NCI-H2227 treated with DMSO at 0.1 percent for 48 hours (cell line): ENCODE results near the gene MEGF11.
"Not testable (repeated sequence)": the region's sequence is repeated elsewhere in the genome, so short reads cannot be mapped to it uniquely, and the experiment has no call there.

Experiments used
- DNase-seq: peaks from one replicate; lab custom pipeline; 2025; lab: John Stamatoyannopoulos, UW

MEGF11 gene

DNA sequence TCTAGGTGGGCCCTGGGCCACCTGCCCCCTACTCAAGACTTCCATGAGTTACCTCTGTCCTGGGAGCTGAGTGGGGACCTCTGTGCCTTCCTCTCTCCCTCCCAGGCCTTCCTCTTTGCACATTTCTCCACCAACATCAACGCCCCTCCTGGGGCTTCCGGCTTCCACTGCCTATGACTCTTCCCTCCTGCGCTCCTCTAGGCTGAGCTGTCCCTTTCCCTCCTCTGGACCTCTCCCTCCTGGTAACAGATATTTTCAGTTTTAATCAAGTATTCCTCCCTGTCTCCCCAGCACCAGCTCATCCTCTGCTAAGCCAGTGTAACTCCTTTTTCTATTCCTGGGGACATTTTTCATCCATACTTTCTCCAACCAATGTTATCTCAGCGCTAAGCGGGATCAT lies 223.9 kb downstream of the MEGF11 start:
- no peak for DNase-seq

DNA sequence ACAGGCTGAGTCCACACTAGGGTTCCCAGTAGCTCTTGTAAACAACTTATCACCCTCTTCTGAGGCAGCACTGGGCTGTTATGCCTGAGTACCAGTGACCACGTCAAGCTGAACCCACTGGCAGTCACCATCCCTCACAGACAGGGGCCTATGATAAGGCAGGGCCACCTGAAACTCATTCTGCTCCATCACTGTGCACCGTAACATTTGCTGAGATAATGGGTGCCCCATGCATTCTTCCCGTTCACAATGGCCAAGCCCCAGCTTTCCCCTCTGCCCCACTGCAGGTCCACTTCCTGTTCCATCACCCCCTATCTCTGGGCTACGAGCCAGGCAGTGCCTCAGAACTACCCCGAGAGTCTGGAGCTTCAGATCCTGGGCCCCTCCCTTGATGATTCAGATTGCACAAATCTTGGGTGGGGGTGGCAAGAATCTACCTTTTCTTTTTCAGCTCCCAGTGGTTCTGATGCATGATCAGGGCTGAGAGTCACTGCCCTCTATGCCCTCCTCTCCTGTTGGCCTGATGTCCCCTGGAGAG lies 226.2 kb downstream of the MEGF11 start:
- DNase-seq, result no peak

DNA sequence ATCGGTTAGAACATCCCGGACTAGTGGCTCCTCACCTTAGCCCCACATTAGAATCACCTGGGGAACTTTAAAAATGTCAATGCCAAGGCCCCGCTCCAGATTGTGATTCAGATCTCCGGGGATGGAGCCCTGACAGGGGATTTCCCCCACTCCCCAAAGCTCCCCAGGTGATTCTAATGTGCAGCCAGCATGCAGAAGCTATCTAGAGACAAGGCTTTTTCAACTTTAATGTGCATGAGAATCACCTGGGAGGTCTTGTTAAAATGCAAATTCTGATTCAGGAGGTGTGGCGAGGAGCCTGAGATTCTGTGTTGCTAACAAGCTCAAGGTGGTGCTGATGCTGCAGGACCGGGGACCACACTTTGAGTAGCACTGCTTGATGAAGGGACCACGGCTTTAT lies 227.6 kb downstream of the MEGF11 start:
- no peak for DNase-seq

DNA sequence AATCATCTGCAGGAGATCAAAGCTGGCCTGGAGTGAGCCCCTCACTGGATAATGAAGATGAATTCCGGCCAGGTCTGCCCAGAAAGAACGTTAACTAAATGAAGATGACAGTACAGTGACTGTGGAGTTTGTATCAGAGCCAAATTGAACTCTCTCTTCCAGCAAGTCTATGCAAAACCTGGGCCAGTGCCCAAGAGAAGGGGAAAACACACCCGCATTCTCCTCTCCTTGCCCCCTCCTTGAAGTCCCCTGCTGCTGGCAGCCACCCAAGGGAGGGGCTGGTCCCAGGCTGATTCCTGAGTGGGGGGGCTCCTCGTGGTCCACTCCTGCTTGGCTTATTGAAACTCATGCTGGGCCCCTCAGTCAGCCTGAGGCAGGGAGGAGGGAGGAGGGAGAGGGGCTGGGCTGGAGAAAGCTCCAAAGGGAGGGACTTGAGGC lies 228.5 kb downstream of the MEGF11 start:
- no peak for DNase-seq

DNA sequence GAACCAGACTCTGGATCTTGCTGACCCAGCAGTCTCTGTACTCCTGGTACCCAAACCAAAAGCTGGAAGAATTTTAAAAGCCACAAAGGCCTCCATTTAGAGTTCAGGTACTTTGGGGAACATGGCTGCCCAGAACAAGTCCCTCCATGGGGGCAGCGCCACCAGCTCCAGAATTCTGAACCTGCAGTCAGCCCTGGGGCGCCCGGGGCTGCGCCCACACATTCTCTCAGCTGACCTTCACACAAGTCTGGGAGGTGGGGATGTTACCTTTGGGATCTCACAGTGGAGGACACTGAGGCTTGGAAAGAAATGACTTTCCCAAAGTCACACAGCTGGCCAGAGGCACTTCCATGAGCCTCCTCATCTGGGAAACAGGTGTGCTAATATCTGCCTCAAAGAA lies 229.4 kb downstream of the MEGF11 start:
- DNase-seq, result no peak

DNA sequence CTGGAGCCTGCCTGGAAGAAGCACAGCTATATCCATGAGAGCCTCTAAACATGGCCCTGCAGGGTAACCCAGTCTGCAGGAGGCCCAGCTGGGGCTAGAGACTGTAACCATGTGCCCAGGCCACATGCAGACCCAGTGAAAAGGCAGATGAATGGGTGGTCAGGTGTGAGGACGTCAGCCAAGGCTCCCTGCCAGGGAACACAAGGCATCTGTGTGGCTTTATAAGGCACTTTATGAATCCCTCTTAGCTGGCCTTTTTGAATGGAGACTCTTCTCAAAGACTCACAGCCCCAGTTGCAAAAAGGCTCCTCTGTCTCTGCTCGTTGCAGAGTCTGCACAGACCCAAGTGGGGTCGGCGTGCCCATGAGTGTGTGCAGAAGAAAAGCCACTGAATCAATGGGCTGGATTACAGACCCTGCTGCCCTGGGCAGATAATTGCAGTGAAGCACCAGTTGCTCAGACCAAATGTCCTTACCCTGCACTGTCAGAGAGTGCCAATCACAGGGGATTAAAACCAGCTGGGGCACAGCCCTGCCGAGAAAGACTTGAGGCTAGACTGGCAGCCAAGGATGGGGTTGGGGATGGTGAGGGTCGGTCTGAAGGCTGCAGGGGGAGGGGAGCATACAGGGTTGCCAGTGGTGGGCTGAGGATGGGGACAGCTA lies 230.1 kb downstream of the MEGF11 start:
- peak; percentile 24 for DNase-seq

DNA sequence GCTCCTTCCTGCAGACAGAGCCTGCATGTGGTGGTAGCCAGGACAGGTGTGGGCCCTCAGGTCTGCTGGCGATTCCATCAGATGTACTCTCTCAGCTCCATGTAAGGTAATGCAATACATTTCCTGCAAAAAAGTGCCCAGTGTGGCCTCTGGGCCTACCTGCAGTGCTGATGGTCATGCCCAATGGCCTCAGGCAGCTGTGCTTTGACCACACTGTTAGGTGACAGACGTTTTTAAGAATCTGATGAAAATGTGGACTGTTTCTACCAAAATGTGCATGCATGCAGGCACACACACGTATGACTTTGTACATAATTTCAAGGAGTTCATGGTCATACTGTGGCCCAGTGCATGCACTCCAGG lies 231.4 kb downstream of the MEGF11 start:
- no peak for DNase-seq

DNA sequence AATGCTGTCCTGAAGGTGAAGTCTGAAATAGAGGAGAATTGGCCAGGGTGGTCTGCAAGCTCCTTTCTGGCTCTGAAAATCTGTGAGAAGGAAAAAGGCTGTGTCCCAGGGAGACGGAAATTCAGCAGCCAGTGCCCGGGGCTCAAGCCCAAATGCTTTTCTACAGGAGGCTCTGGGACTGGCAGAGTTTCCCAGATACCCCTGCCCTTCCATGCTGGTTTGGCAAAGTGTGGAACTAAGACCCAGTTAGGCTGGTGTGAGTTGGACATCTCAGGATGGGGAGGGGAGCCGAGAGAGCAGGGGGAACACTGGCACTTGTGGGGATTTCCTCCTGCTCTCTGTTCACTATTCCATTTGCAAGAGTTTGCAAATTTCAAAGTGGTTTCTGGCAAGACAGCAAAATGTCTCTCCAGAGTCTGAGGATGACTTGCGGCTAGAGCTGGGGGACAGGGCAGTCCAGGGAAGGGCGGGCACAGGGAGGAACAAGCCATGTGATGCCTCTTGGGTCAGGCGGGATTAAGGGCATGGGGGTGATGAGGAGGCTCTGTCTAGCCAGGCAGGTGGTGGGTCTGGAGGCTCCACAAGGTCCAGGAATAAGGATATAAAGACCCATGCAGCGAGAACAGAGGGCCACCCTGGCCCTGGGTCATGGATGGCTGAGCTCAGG lies 231.9 kb downstream of the MEGF11 start:
- no peak for DNase-seq

DNA sequence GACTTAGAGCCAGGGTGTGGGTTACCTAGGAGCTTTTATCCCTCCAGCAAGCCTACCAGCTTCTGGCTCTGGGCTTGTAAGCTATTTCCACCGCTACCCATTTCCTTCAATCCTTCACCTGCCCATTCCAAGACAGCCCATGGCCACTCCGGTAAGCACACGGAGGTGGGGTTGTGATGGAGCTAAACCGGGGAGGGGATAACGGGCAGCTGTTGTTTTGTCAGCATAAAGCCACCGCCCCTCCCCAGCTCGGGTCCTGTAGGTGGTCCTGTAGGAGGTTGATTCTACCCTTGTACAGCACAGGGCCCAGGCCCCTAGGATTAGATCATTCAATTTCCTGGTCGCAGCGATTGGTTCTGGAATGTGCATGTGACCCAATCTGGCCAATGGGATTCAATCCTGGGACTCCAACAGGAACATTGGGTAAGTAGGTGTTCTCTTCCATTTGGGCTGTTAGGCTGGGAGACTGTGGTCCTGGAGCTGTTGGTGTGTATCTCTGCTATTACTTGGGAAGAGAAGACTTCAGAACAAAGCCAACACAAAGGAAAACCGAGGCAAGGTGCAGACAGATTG lies 233.6 kb downstream of the MEGF11 start:
- DNase-seq, result no peak

DNA sequence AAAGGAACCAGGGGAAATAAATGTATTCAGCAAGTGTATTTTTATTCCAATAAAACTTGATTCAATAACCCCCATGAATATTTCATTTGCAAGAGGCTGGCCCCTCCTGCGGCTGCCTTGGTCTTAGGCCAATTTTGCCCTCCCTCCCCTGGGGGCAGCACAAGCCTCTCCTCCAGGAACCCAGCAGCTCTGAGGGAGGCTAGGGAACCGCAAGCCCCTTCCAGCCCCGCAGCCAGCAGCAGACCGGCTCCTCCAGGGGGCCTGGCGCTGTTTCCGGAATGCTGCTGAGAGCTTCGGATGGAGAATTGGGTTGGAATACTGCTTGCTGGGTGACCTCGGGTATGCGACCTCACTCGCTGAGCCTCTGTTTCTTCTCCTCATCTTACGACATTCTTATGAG lies 234.2 kb downstream of the MEGF11 start:
- no peak for DNase-seq

DNA sequence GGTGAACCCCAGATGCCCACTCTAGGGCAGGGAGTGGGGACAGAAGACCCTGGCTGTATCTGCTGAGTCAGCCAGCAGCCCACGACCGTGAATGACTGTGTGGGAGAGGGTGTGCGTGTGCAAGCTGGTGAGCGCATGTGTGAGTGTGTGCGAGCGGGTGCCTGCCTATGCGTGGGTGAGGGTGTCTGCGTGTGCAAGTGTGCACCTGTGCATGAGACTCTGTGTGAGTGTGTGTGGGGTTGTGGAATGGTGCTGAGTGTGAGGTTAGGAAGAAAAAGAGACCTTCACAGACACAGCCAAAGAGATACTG lies 235.1 kb downstream of the MEGF11 start:
- DNase-seq, result no peak

DNA sequence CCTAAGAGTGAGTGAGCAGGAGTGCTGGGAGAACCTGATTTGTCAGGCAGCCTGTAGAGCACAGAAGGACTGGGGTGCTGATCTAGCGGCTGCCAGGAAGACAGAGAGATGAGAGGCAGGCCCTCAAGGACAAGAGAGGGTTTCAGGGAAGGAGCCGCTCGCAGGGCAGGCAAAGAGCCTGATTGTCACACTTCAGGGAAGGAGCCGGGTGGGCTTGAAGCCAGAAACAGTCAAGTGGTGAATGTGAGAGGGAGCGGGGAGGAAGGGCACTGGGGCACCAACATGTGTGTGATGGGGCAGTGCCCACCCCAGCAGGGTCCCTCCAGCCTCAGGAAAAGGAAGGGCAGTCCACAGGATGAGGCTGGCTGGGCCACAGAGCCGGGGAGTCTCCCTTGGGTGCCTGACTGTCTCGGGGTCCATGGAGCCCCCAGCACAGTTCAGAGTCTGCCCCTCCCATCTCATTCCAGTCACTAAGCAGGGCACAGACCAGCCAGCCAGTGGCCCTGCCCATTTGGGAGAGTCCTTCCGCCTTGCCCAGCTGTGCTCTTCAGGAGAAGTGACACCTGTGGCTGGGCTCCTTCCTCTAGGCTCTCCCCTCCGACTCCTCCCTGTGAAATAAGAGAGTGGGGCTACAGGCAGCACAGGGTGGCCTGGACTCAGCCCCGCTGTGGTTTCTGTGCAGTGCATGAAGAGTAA lies 235.6 kb downstream of the MEGF11 start:
- no peak for DNase-seq

DNA sequence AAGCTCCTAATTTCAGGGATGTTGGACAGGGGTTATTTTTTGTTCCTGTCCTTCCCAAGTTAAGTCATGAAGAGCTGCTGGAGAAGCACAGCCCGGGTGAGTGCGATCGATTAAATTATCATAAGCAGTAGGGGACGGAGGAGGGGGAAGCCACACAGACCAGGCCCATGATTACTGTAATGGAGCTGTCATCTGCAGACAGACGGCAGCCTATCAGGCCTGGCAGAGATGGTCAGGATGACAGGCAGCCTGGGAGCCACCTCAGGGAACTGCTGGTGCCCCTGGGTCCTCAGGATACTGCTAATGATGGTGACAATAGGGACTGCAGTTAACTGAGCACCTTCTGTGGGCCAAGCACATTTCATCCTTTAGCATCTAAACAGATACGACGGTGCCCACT lies 236.6 kb downstream of the MEGF11 start:
- DNase-seq, result peak; percentile 68

DNA sequence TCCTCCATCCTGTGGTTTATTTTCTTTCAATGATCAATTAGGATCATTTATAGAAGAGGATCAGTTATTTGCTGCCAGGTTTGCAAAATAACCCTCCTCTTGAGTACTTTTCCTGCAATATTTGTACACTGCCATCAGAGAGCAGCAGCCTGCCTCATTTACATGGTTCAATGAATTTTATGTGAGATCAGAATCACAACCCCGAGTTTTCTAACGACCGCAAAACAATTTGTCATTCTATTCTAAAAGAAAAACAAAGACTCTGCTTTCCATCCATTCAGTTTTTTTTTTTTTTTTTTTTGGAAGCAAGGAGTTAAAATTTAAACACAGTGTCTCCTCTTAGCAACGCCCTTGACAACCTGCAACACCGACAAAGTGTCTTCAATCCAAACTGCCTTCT lies 237.4 kb downstream of the MEGF11 start:
- no peak for DNase-seq

DNA sequence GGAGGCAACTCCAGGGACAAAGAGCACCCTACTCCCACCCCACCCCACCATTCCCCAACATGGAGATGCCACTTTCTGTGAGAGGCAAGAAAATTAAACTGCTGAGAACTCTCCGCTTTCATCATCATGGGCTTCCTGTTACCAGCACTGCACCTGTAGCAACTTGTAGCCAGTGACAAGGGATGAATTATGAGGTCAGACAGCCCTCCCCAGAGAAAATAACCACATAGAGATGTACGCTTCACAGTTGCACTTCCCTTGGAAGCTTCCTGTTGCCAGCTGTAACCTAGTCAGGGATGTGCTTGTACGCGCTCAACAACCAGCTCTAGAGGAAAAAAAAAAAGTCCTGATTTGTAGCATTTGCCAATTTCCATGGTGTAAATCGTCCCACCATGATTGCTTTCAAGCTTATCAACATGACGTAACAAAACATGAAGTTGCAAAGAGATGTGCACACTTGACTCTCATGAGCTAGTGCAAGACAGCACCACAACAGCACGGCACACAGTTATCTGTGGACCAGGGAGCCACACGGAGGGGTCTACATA lies 238.8 kb downstream of the MEGF11 start:
- DNase-seq, result no peak

DNA sequence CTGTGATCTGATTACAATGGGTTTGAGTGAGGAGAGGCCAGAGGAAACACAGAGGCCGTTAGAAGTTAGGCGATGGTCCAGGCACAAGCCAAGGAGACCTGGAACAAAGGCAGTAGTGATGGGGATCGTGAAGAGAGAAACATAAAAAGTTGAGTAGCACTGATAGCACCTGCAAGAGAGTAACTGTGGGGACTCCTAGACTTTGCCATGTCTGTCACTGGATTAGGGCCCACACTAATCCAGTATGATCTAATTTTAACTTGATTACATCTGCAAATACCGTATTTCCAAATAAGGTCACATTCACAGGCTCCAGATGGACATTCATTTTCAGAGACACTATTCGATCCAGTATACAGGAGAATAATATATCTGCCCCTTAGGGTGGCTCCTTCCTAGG lies 239.5 kb downstream of the MEGF11 start:
- DNase-seq, result no peak

DNA sequence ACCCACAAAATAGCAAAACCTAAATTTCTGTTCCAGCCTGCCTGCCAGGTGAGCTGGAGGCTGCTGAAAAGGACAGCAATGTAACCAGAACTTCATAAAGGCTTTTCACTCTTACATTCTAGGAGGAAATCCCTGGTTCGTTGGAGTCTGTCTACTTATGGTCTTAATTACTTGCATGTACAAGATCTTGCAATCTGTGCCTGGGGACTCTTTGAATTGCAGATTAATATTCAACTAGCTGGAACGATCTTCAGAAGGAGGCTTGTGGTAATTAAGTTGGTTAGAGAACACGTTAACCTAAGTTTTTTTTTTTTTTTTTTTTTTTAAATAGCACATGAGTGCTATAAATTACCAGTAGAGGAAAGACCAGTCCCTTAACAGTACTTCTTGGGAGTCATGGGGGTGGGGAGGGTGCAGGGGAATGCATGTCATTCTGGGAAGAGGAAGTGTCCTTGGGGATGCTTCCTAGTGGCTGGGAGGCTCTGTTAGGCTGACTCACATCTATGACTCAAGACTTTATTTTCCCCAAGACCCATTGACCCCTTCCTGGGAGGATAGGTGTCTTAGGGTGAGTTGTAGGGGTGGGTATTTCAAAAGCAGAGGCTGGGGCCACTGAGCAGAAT lies 244.5 kb downstream of the MEGF11 start:
- no peak for DNase-seq

DNA sequence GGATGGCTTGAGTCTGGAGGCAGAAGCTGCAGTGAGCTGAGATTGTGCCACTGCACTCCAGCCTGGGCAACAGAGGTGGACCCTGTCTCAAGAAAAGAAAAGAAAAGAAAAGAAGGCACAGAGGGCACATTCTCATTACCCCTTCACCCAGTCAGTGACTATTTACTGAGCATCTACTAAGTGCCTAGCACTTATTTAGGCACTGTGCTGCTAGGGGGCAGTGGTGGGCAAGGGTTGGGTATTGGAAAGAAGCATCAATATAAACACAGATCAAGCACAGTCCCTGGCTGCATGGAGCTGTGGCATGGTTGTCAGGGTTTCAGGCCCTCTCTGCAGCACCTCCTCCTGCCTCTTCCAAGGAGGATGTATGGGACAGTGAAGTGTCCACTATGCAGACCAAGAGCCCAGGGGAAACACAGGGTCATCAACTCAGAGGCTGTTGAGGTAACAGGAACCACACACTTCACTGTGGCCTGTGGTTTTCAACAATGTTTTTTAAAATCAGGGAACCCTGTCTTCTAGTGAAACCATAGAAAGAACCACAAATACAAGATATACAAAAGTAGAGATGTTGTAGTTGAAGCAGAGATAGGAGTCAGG lies 245.8 kb downstream of the MEGF11 start:
- DNase-seq, result no peak

DNA sequence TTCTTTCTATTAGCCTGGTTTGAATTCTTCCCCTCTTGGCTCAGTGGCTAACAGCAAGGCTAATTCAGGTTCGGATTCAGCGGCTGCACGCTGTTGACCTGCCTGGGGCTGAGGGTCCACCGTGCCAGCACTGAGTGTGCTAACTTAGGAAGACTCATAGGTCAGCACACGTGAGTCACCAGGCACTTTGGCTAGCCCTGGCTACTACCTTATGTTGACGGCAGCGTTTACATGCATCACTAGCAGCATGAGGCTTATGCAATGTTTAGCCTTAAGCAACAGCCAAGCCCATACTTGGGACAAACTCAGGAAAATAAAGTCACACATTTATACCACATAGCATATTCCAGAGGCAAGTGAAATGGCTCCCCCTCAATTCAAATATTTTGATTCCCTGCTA lies 246.6 kb downstream of the MEGF11 start:
- no peak for DNase-seq

DNA sequence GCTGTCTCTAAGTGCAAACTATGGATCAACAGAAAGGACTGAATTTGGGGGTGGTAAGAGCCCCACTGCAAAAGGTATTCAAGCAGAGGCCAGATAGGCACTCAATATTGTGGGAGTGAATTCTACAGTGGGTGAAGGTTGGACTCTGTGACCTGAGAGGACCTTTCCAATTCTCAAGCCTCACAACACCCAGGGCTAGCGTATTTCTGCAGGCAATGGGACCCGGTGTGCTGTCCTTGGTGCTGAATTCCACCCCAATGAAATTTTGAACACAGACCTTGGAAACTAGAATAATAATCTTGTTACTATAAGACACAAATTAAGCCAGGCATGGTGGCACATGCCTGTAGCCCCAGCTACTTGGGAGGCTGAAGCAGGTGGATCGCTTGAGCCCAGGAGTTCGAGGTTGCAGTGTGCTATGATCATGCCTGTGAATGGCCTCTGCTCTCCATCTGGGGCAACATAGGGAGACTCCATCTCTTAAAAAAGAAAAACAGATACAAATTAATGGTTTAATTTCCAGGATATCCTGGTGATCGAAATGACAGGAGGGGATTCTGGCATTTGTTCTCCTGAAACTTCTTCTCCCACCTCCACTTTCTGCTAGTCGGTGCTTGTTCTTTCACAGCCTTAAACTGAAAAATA lies 248.8 kb downstream of the MEGF11 start:
- DNase-seq, result no peak

DNA sequence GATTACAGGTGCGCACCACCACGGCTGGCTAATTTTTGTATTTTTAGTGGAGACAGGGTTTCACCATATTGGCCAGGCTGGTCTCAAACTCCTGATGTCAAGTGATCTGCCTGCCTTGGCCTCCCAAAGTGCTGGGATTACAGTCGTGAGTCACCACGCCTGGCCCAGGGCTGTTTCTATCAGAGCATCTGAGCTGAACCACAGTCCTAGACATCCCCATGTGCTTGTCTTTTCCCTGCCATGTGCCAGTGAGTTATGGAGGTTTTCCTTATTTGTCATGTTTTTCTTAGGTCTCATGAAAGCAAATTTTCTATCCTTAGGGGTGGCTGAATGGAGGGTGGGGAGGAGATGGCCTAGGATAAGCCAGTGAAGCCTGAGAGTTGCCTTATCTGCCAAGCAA lies 250.4 kb downstream of the MEGF11 start:
- DNase-seq, result not testable (repeated sequence)
